PC-3 (cell line): ENCODE measurements around the gene TTK. TPM values are rescaled to one million over a fixed set of nuclear protein-coding genes. Genes with fewer than 3 reads are reported as not detected.

Experiments
- ATAC-seq: fragments of 200-7000 bp; cut with Tn5 transposase; 2 replicates; pipeline ENCODE4 v1.9.1; 2020; ENCODE audit warnings: mild to moderate bottlenecking, moderate library complexity
- BruUV-seq: library from RNA; stranded (reverse); fragments of 400-500 nt; replicated peaks from 2 replicates; lab custom pipeline; 2021; lab: Mats Ljungman, UMichigan
- CTCF ChIA-PET: fragments of 300-600 bp; sonication (Branson Sonifier 250); formaldehyde crosslinking; loops from one replicate; lab custom pipeline; 2022; ENCODE audit warnings: antibody characterized with exemption; lab: Charles Lee
- POLR2A ChIA-PET: fragments of 300-600 bp; sonication (Branson Sonifier 250); formaldehyde crosslinking; loops from one replicate; lab custom pipeline; 2022; ENCODE audit warnings: antibody characterized with exemption; ENCODE audit not compliant: unreplicated experiment; lab: Charles Lee
- DNase-seq: peaks from one replicate; pipeline ENCODE4 v3.0.0-alpha.2; 2015
- H2AFZ ChIP-seq: fragments of 300-600 bp; sonication (generic); 2 replicates; pipeline ENCODE4 v1.6.0; 2016; ENCODE audit warnings: antibody characterized with exemption, low read length
- H3F3A ChIP-seq: fragments of 300-600 bp; sonication (generic); one replicate; pipeline ENCODE4 v1.6.0; 2017; ENCODE audit warnings: antibody characterized with exemption, low read length, control low read depth, mild to moderate bottlenecking; ENCODE audit not compliant: unreplicated experiment
- H3K27ac ChIP-seq: fragments of 300-600 bp; sonication (generic); 2 replicates; pipeline ENCODE4 v1.5.1; 2016; ENCODE audit warnings: mild to moderate bottlenecking, low read length
- H3K27me3 ChIP-seq: fragments of 300-600 bp; sonication (generic); 2 replicates; pipeline ENCODE4 v1.6.1; 2016; ENCODE audit warnings: low read length, mixed read lengths
- H3K36me3 ChIP-seq: fragments of 300-600 bp; sonication (generic); 2 replicates; pipeline ENCODE4 v1.6.1; 2016; ENCODE audit warnings: low read depth, mixed run types, low read length, mixed read lengths
- H3K4me1 ChIP-seq: fragments of 300-600 bp; sonication (generic); 2 replicates; pipeline ENCODE4 v1.5.1; 2016; ENCODE audit warnings: low read length; ENCODE audit not compliant: insufficient read depth
- H3K4me2 ChIP-seq: fragments of 300-600 bp; sonication (generic); 2 replicates; pipeline ENCODE4 v1.6.0; 2016; ENCODE audit warnings: low read length
- H3K4me3 ChIP-seq: fragments of 300-600 bp; sonication (generic); 2 replicates; pipeline ENCODE4 v1.5.1; 2016; ENCODE audit warnings: mild to moderate bottlenecking, low read length, mixed read lengths
- H3K79me2 ChIP-seq: fragments of 300-600 bp; sonication (generic); 2 replicates; pipeline ENCODE4 v1.6.1; 2017; ENCODE audit warnings: low read length, mixed read lengths
- H3K9ac ChIP-seq: fragments of 300-600 bp; sonication (generic); 2 replicates; pipeline ENCODE4 v1.6.0; 2016; ENCODE audit warnings: mild to moderate bottlenecking, low read length
- H3K9me2 ChIP-seq: fragments of 300-600 bp; sonication (generic); replicated peaks from 2 replicates; pipeline ENCODE4 v1.6.1; 2016; ENCODE audit warnings: mixed run types, low read length, mixed read lengths
- H3K9me3 ChIP-seq: fragments of 300-600 bp; sonication (generic); 2 replicates; pipeline ENCODE4 v1.6.1; 2016; ENCODE audit warnings: low read length, mixed read lengths
- H4K20me1 ChIP-seq: fragments of 300-600 bp; sonication (generic); 2 replicates; pipeline ENCODE4 v1.6.1; 2016; ENCODE audit warnings: low read length, mixed read lengths
- EZH2 ChIP-seq: fragments of 300-600 bp; sonication (generic); IDR thresholded peaks from one replicate; pipeline ENCODE4 v1.6.1; 2017; ENCODE audit warnings: antibody characterized with exemption, mild to moderate bottlenecking, low read length; ENCODE audit not compliant: unreplicated experiment
- EZH2phosphoT487 ChIP-seq: fragments of 300-600 bp; sonication (generic); IDR thresholded peaks from 2 replicates; pipeline ENCODE4 v1.6.1; 2018; ENCODE audit warnings: mild to moderate bottlenecking, antibody characterized with exemption, low read length, borderline replicate concordance
- intact Hi-C: fragments of 100-400 bp; cut with micrococcal nuclease; formaldehyde crosslinking; loops from 2 replicates; pipeline ENCODE4 v1.9.0; 2023
- total RNA-seq: library from RNA; depleted of rRNA; stranded (reverse); fragments of >200 nt; gene quantifications from 2 replicates; pipeline ENCODE4 v1.2.3, GENCODE V29; 2014
- TF ChIP-seq, protein P1 (sequence below): fragments of 300-600 bp; sonication (generic); conservative IDR thresholded peaks from 2 replicates; pipeline ENCODE4 v1.5.1; 2017; ENCODE audit warnings: antibody characterized with exemption, low read depth, mild to moderate bottlenecking, low read length

Gene TTK
- total RNA-seq, 1 experiment from 2014 or later, result 39.0 TPM

- BruUV-seq, result no TSS peak
- H3K79me2 ChIP-seq, result no peaks in the 10 kb centered on the region
- H3K4me2 ChIP-seq, result no peak overlapping the region
- no peaks in the 10 kb centered on the region for H3K9me3 ChIP-seq
- TF ChIP-seq EZH2phosphoT487, result no peak
- TF ChIP-seq EZH2, result no peak
- TF ChIP-seq, protein P1, sequence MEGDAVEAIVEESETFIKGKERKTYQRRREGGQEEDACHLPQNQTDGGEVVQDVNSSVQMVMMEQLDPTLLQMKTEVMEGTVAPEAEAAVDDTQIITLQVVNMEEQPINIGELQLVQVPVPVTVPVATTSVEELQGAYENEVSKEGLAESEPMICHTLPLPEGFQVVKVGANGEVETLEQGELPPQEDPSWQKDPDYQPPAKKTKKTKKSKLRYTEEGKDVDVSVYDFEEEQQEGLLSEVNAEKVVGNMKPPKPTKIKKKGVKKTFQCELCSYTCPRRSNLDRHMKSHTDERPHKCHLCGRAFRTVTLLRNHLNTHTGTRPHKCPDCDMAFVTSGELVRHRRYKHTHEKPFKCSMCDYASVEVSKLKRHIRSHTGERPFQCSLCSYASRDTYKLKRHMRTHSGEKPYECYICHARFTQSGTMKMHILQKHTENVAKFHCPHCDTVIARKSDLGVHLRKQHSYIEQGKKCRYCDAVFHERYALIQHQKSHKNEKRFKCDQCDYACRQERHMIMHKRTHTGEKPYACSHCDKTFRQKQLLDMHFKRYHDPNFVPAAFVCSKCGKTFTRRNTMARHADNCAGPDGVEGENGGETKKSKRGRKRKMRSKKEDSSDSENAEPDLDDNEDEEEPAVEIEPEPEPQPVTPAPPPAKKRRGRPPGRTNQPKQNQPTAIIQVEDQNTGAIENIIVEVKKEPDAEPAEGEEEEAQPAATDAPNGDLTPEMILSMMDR, result no peak
- H3K4me3 ChIP-seq, result no peak overlapping the region
- no peak overlapping the region for H2AFZ ChIP-seq
- intact Hi-C loops, result no loop called here
- no peaks in the 10 kb centered on the region for H3K4me1 ChIP-seq
- POLR2A ChIA-PET, result no interaction called here
- ATAC-seq (no peak), DNase-seq (no peak)
- no peaks in the 10 kb centered on the region for H4K20me1 ChIP-seq
- no peaks in the 10 kb centered on the region for H3F3A ChIP-seq
- CTCF ChIA-PET, result no interaction called here
- H3K27me3 ChIP-seq, result no peaks in the 10 kb centered on the region
- H3K9ac ChIP-seq, result no peak overlapping the region
- no peak overlapping the region for H3K27ac ChIP-seq
- H3K9me2 ChIP-seq, result no peaks in the 10 kb centered on the region
- peaks cover 12% of the 10 kb centered on the region for H3K36me3 ChIP-seq
These were observed 16.1 kb downstream of the TTK start for GRCh38 chr6:80020381-80021120.

DNA sequence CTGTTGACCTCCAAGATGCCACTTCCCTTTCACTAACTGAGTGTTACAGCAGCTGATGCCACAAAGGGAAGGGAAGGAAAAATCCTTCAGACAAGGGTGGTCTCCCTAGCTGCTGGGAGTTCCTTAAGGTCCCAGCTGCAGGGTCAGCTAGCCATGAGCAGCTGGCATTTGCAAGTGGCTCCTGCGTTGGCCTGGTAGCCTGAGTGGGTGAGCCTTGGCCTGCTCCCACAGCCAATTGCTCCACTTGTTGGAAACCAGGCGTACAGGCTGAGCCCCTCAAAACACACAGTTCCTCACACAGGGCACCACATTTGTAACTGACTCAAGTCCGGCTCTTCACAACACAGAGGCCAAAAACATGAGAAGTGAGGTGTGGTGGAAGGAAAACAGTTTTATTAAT lies 16.7 kb downstream of the TTK start:
- H3K36me3 ChIP-seq, result peaks cover 10% of the 10 kb centered on the region
- no peaks in the 10 kb centered on the region for H4K20me1 ChIP-seq
- no peaks in the 10 kb centered on the region for H3K4me1 ChIP-seq
- intact Hi-C loops, result no loop called here
- H3K27me3 ChIP-seq, result no peaks in the 10 kb centered on the region
- ATAC-seq, result no peak
- H3K9me3 ChIP-seq, result no peaks in the 10 kb centered on the region
- no peak overlapping the region for H3K27ac ChIP-seq
- no peak for DNase-seq
- H3K4me2 ChIP-seq, result no peak overlapping the region
- no peak overlapping the region for H2AFZ ChIP-seq
- no peak overlapping the region for H3K4me3 ChIP-seq
- CTCF ChIA-PET, result no interaction called here
- no peaks in the 10 kb centered on the region for H3K9me2 ChIP-seq
- TF ChIP-seq, protein P1, result no peak
- TF ChIP-seq EZH2 (no peak), EZH2phosphoT487 (no peak)
- no peaks in the 10 kb centered on the region for H3K79me2 ChIP-seq
- H3K9ac ChIP-seq, result no peak overlapping the region
- BruUV-seq, result no TSS peak
- POLR2A ChIA-PET, result no interaction called here
- no peaks in the 10 kb centered on the region for H3F3A ChIP-seq

GRCh38 chr6:80021591-80021990 lies 17.1 kb downstream of the TTK start:
- CTCF ChIA-PET, result no interaction called here

More at GRCh38 chr6:80021591-80021990, 17.1 kb downstream of the TTK start:
- intact Hi-C loops, result no loop called here
- H3K36me3 ChIP-seq, result peaks cover 13% of the 10 kb centered on the region
- H3F3A ChIP-seq, result no peaks in the 10 kb centered on the region
- no peak overlapping the region for H2AFZ ChIP-seq
- H3K9ac ChIP-seq, result no peak overlapping the region
- H3K9me2 ChIP-seq, result no peaks in the 10 kb centered on the region
- TF ChIP-seq, protein P1, result no peak
- TF ChIP-seq EZH2phosphoT487 (no peak), EZH2 (no peak)
- H3K79me2 ChIP-seq, result no peaks in the 10 kb centered on the region
- H3K4me2 ChIP-seq, result no peak overlapping the region
- no TSS peak for BruUV-seq
- no peaks in the 10 kb centered on the region for H3K4me1 ChIP-seq
- H3K27me3 ChIP-seq, result no peaks in the 10 kb centered on the region
- H3K27ac ChIP-seq, result no peak overlapping the region
- H4K20me1 ChIP-seq, result no peaks in the 10 kb centered on the region
- POLR2A ChIA-PET, result no interaction called here
- DNase-seq (no peak), ATAC-seq (no peak)
- H3K4me3 ChIP-seq, result no peak overlapping the region
- H3K9me3 ChIP-seq, result no peaks in the 10 kb centered on the region
